Measurements from ENCODE around the gene PPT2. TPM values are rescaled to one million over a fixed set of nuclear protein-coding genes. Genes with fewer than 3 reads are reported as not detected.

Gene PPT2
- total and polyA plus RNA-seq, 2 donors (not counting 3 experiments of a cell fraction or from before 2014, with no cell fraction given) = 27.2 to 47.3 TPM

GRCh38 chr6:32107406-32107805 lies 46.5 kb upstream of the PPT2 start:
- no peak for FAIRE-seq
- no peaks in the 10 kb centered on the region for H3K9me3 ChIP-seq (replicated peaks; ENCODE audit: control insufficient read depth, insufficient read depth, low read length)
- TF ChIP-seq POLR2AphosphoS5 (IDR thresholded peaks at IDR 0.05; ENCODE audit: insufficient read depth, low read depth, low read length) = no peak
- H4K20me1 ChIP-seq (replicated peaks; ENCODE audit: control insufficient read depth, extremely low read depth, insufficient read depth, low read length) = no peaks in the 10 kb centered on the region
- no TSS peak for BruUV-seq (replicated peaks)
- H3K4me3 ChIP-seq (replicated peaks in 1 of 3; ENCODE audit: insufficient read depth in 1 of 3, low read depth in 1 of 3, low read length in 3 of 3) = no peak overlapping the region
- no peaks in the 10 kb centered on the region for H3K79me2 ChIP-seq (ENCODE audit: control insufficient read depth, insufficient read depth, low read length)
- dilution Hi-C loops (cut with MboI; ENCODE audit: extremely low pct_ligation_motif_present, low sequenced_read_pairs) = no loop called here
- H3K36me3 ChIP-seq (ENCODE audit: control insufficient read depth in 2 of 2, extremely low read depth in 1 of 2, insufficient read depth in 2 of 2, low read length in 2 of 2) = no peaks in the 10 kb centered on the region
- H3K27ac ChIP-seq (ENCODE audit: insufficient read depth, low read depth, low read length) = no peak overlapping the region
- no peaks in the 10 kb centered on the region for H3K9me1 ChIP-seq (replicated peaks; ENCODE audit: control insufficient read depth, extremely low read depth, insufficient read depth, low read length)
- POLR2A ChIA-PET = no interaction called here
- intact Hi-C loops (cut with micrococcal nuclease) = no loop called here
- H3K27me3 ChIP-seq (ENCODE audit: control insufficient read depth in 2 of 2, insufficient read depth in 2 of 2, low read length in 2 of 2) = peaks cover 17 to 18% of the 10 kb centered on the region in 2 experiments
- H2AFZ ChIP-seq (ENCODE audit: low read depth, low read length) = no peak overlapping the region
- no peak for DNase-seq (ENCODE audit: low read depth, low spot score)
- no peak overlapping the region for H3K4me2 ChIP-seq (ENCODE audit: insufficient read depth, low read length)
- H3K9ac ChIP-seq (replicated peaks; ENCODE audit: extremely low read depth, insufficient read depth, low read length) = no peak overlapping the region
- no peaks in the 10 kb centered on the region for H3K4me1 ChIP-seq (ENCODE audit: control insufficient read depth, extremely low read depth, insufficient read depth, low read length)
- CTCF ChIA-PET = interaction anchor here (2.4 kb wide), 1 partner anchor 14 kb away, joined by 6 read pairs; no protein-coding TSS in a partner anchor

- no peak overlapping the region for H3K4me2 ChIP-seq (ENCODE audit: insufficient read depth, low read length)
- no peaks in the 10 kb centered on the region for H3K36me3 ChIP-seq (ENCODE audit: control insufficient read depth in 2 of 2, extremely low read depth in 1 of 2, insufficient read depth in 2 of 2, low read length in 2 of 2)
- no peak for TF ChIP-seq FOS (IDR thresholded peaks at IDR 0.05; ENCODE audit: borderline replicate concordance, insufficient read depth, low read length)
- no peak for TF ChIP-seq POLR2A (IDR thresholded peaks at IDR 0.05; ENCODE audit: low read depth, low read length)
- no peak for TF ChIP-seq GATA2 (IDR thresholded peaks at IDR 0.05; ENCODE audit: insufficient read depth, insufficient read length, low read depth, low read length)
- TF ChIP-seq MYC (IDR thresholded peaks at IDR 0.05; ENCODE audit: low read depth, low read length) = no peak
- no peak for TF ChIP-seq MAX (IDR thresholded peaks at IDR 0.05; ENCODE audit: insufficient read depth, insufficient read length)
- no peak for TF ChIP-seq EZH2 (IDR thresholded peaks at IDR 0.05; ENCODE audit: borderline replicate concordance, low read depth, low read length, severe bottlenecking)
- no peak for TF ChIP-seq POLR2AphosphoS5 (IDR thresholded peaks at IDR 0.05; ENCODE audit: insufficient read depth, low read depth, low read length)
- TF ChIP-seq JUN (IDR thresholded peaks at IDR 0.05; ENCODE audit: borderline replicate concordance, insufficient read depth, insufficient read length, low read depth) = no peak
- TF ChIP-seq CTCF (IDR thresholded peaks at IDR 0.05; ENCODE audit: extremely low read depth in 1 of 2, insufficient read depth in 1 of 2, low read depth in 1 of 2, low read length in 2 of 2) = no peak
- CTCF ChIA-PET = interaction anchor here (0.6 to 2.4 kb wide), 4 partner anchors 11 to 409 kb away, joined by 3 to 6 read pairs (median 3); no protein-coding TSS in a partner anchor
- no peak overlapping the region for H3K9ac ChIP-seq (replicated peaks; ENCODE audit: extremely low read depth, insufficient read depth, low read length)
- no peak overlapping the region for H3K4me3 ChIP-seq (replicated peaks in 1 of 3; ENCODE audit: insufficient read depth in 1 of 3, low read depth in 1 of 3, low read length in 3 of 3)
- intact Hi-C loops (cut with micrococcal nuclease) (no loop called here), dilution Hi-C loops (cut with MboI; ENCODE audit: extremely low pct_ligation_motif_present, low sequenced_read_pairs) (no loop called here)
- no peak overlapping the region for H3K27ac ChIP-seq (ENCODE audit: insufficient read depth, low read depth, low read length)
- DNase-seq (ENCODE audit: low read depth, low spot score) (no peak), FAIRE-seq (no peak)
- peaks cover 17 to 18% of the 10 kb centered on the region in 2 experiments for H3K27me3 ChIP-seq (ENCODE audit: control insufficient read depth in 2 of 2, insufficient read depth in 2 of 2, low read length in 2 of 2)
- H2AFZ ChIP-seq (ENCODE audit: low read depth, low read length) = no peak overlapping the region
- H3K9me3 ChIP-seq (replicated peaks; ENCODE audit: control insufficient read depth, insufficient read depth, low read length) = no peaks in the 10 kb centered on the region
- no peaks in the 10 kb centered on the region for H4K20me1 ChIP-seq (replicated peaks; ENCODE audit: control insufficient read depth, extremely low read depth, insufficient read depth, low read length)
- no TSS peak for BruUV-seq (replicated peaks)
- POLR2A ChIA-PET = no interaction called here
- no peaks in the 10 kb centered on the region for H3K4me1 ChIP-seq (ENCODE audit: control insufficient read depth, extremely low read depth, insufficient read depth, low read length)
- H3K9me1 ChIP-seq (replicated peaks; ENCODE audit: control insufficient read depth, extremely low read depth, insufficient read depth, low read length) = no peaks in the 10 kb centered on the region
- H3K79me2 ChIP-seq (ENCODE audit: control insufficient read depth, insufficient read depth, low read length) = no peaks in the 10 kb centered on the region
Measured at GRCh38 chr6:32108094-32108627, 45.8 kb upstream of the PPT2 start.

Measured in endothelial cell of umbilical vein (primary cell).